HepG2 (cell line): ENCODE results near the gene FASTK. TPM values are rescaled to one million over a fixed set of nuclear protein-coding genes. Genes with fewer than 3 reads are reported as not detected.

Experiments
- ATF7 ChIP-seq, 2 experiments: fragments of 450-650 bp in 1 of 2; sonication (generic) in 1 of 2; formaldehyde crosslinking in 1 of 2; IDR thresholded peaks; 2 replicates each; pipeline versions ENCODE4 v1.4.0 to v1.6.1; 2016 to 2020; ENCODE audit warnings: antibody characterized with exemption in 1 of 2, mild to moderate bottlenecking in 1 of 2, missing genetic modification reagents in 1 of 2
- HNF4G ChIP-seq, 2 experiments: sonication (generic) in 1 of 2; formaldehyde crosslinking in 1 of 2; IDR thresholded peaks; 2 replicates each; pipeline versions ENCODE4 v1.4.0 to v1.6.1; 2011 to 2020; ENCODE audit warnings: borderline replicate concordance in 2 of 2, low read depth in 2 of 2, mild to moderate bottlenecking in 2 of 2, low read length in 1 of 2, missing genetic modification reagents in 1 of 2, moderate library complexity in 1 of 2
- JDP2 ChIP-seq: sonication (generic); formaldehyde crosslinking; IDR thresholded peaks from 2 replicates; pipeline ENCODE4 v1.8.1; 2022; ENCODE audit warnings: missing genetic modification reagents, borderline replicate concordance
- KAT8 ChIP-seq: IDR thresholded peaks from 2 replicates; pipeline ENCODE4 v1.6.1; 2016; ENCODE audit warnings: missing genetic modification reagents, missing compliant biosample characterization
- KLF9 ChIP-seq: IDR thresholded peaks from 2 replicates; pipeline ENCODE4 v1.6.1; 2016; ENCODE audit warnings: low read depth
- LCORL ChIP-seq, 2 experiments: fragments of 450-650 bp in 1 of 2; sonication (generic) in 1 of 2; formaldehyde crosslinking in 1 of 2; IDR thresholded peaks; 2 replicates each; pipeline versions ENCODE4 v1.5.0 to v1.6.1; 2017 to 2020; ENCODE audit warnings: antibody characterized with exemption in 1 of 2, missing genetic modification reagents in 1 of 2
- MATR3 ChIP-seq: sonication (generic); formaldehyde crosslinking; IDR thresholded peaks from 2 replicates; pipeline ENCODE4 v1.4.0; 2020; ENCODE audit warnings: missing genetic modification reagents
- SIN3B ChIP-seq: fragments of 150-350 bp; IDR thresholded peaks from 2 replicates; pipeline ENCODE4 v1.6.1; 2014; ENCODE audit warnings: low read length
- SP4 ChIP-seq: sonication (generic); formaldehyde crosslinking; IDR thresholded peaks from 2 replicates; pipeline ENCODE4 v1.8.1; 2023; ENCODE audit warnings: mild to moderate bottlenecking, missing genetic modification reagents
- STAT5B ChIP-seq: sonication (generic); formaldehyde crosslinking; IDR thresholded peaks from 2 replicates; pipeline ENCODE4 v1.4.0; 2020; ENCODE audit warnings: missing genetic modification reagents
- TAF15 ChIP-seq: fragments of 200-400 bp; formaldehyde crosslinking; IDR thresholded peaks from one replicate; pipeline ENCODE4 v1.6.1; 2018; ENCODE audit warnings: mild to moderate bottlenecking, low read depth, low read length; ENCODE audit not compliant: poor library complexity, severe bottlenecking
- ZFP41 ChIP-seq: sonication (generic); formaldehyde crosslinking; IDR thresholded peaks from 2 replicates; pipeline ENCODE4 v1.4.0; 2020; ENCODE audit warnings: mild to moderate bottlenecking, missing genetic modification reagents, borderline replicate concordance
- ZNF251 ChIP-seq: sonication (generic); formaldehyde crosslinking; IDR thresholded peaks from 2 replicates; pipeline ENCODE4 v1.9.0; 2021; ENCODE audit warnings: mild to moderate bottlenecking, missing genetic modification reagents
- ZNF337 ChIP-seq: sonication (generic); formaldehyde crosslinking; IDR thresholded peaks from 2 replicates; pipeline ENCODE4 v1.5.1; 2020; ENCODE audit warnings: missing genetic modification reagents, low read depth, mild to moderate bottlenecking, borderline replicate concordance
- ZNF567 ChIP-seq: sonication (generic); formaldehyde crosslinking; IDR thresholded peaks from 2 replicates; pipeline ENCODE4 v1.8.1; 2023; ENCODE audit warnings: mild to moderate bottlenecking, missing genetic modification reagents, borderline replicate concordance
- ZNF577 ChIP-seq: sonication (generic); formaldehyde crosslinking; IDR thresholded peaks from 2 replicates; pipeline ENCODE4 v1.4.0; 2020; ENCODE audit warnings: mild to moderate bottlenecking, low read depth, missing genetic modification reagents, borderline replicate concordance
- ZNF614 ChIP-seq: IDR thresholded peaks from 2 replicates; pipeline ENCODE4 v1.6.1; 2018; ENCODE audit warnings: missing biosample characterization, missing genetic modification reagents, inconsistent platforms, borderline replicate concordance
- ZNF660 ChIP-seq: sonication (generic); formaldehyde crosslinking; IDR thresholded peaks from 2 replicates; pipeline ENCODE4 v1.5.1; 2020; ENCODE audit warnings: mild to moderate bottlenecking, low read depth, missing genetic modification reagents, borderline replicate concordance
- ZNF879 ChIP-seq: sonication (generic); formaldehyde crosslinking; IDR thresholded peaks from 2 replicates; pipeline ENCODE4 v1.8.1; 2023; ENCODE audit warnings: missing genetic modification reagents
- ZSCAN12 ChIP-seq: sonication (generic); formaldehyde crosslinking; IDR thresholded peaks from 2 replicates; pipeline ENCODE4 v1.9.0; 2021; ENCODE audit warnings: mild to moderate bottlenecking, missing genetic modification reagents
- polyA plus RNA-seq, 8 experiments: library from polyadenylated mRNA; depleted of rRNA in 3 of 8; stranded (reverse) in 7 of 8; unstranded in 1 of 8; fragments of >200 nt; fragmentation: Illumina TruSeq in 4 of 8; extraction: Trizol in 4 of 8; gene quantifications; 2 replicates each; pipeline versions ENCODE4 v1.2.1 to v1.2.3, GENCODE V29; 2011 to 2016; ENCODE audit warnings: low read depth in 4 of 8, missing spikeins in 1 of 8, mixed read lengths in 1 of 8; ENCODE audit not compliant: insufficient read depth in 1 of 8
- total RNA-seq, 5 experiments: library from RNA; depleted of rRNA; stranded (reverse); fragments of >200 nt; fragmentation: Illumina TruSeq; extraction: Trizol; gene quantifications; 2 replicates each; pipeline ENCODE4 v1.2.3, GENCODE V29; 2016; ENCODE audit warnings: low read depth in 1 of 5
- TF ChIP-seq, protein P1 (sequence below): sonication (generic); formaldehyde crosslinking; IDR thresholded peaks from 2 replicates; pipeline ENCODE4 v1.5.0; 2020; ENCODE audit warnings: missing genetic modification reagents
- TF ChIP-seq, protein P2 (sequence below): sonication (generic); formaldehyde crosslinking; conservative IDR thresholded peaks from 2 replicates; pipeline ENCODE4 v1.8.0; 2022; ENCODE audit warnings: low read depth, missing genetic modification reagents
- TF ChIP-seq, protein P3 (sequence below): sonication (generic); formaldehyde crosslinking; IDR thresholded peaks from 2 replicates; pipeline ENCODE4 v1.8.1; 2023; ENCODE audit warnings: mild to moderate bottlenecking, missing genetic modification reagents

The FASTK gene
- total and polyA plus RNA-seq, 2 of the 13 experiments (the other 11 are each of a cell fraction or from before 2014, with no cell fraction given) = 52.9 to 55.7 TPM

DNA sequence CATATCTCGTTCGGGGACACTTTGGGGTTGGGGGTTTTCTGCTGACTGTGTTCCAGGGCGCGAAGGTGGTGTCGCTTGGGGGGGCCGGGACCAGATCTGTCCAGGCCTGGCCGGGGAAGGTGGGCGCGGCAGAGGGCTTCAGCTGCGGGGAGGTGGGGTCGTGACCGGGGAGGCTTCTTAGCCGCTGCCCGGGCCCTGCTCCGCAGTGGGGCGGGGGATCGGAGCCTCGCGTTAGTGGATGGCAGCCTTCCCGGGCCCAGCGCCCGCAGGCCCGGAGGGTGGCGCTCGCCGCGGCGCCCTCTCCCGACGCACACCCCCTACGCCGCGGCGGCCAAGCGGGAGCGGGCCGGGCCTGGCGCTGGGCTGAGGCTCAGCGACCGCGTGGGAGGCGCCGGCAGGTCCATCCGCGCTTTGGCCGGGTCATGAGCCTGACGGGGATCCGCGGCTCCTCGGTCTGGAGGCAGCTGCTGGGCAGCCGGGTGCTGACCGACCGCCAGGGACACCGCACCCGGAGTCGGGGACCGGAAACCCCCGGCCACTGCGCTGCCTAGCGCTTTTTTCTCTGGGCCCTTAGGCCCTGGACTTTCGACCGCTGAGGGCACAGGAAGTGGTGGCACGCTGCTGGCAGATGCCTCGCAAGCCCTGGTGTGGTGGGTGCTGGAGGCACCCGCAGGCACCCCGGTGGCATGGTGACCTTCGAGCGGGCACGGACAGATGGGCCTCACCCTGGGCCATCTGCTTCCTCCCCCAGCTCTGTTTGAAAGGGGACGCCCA lies 6.8 kb upstream of the FASTK start (continued):
- TF ChIP-seq, protein P1, sequence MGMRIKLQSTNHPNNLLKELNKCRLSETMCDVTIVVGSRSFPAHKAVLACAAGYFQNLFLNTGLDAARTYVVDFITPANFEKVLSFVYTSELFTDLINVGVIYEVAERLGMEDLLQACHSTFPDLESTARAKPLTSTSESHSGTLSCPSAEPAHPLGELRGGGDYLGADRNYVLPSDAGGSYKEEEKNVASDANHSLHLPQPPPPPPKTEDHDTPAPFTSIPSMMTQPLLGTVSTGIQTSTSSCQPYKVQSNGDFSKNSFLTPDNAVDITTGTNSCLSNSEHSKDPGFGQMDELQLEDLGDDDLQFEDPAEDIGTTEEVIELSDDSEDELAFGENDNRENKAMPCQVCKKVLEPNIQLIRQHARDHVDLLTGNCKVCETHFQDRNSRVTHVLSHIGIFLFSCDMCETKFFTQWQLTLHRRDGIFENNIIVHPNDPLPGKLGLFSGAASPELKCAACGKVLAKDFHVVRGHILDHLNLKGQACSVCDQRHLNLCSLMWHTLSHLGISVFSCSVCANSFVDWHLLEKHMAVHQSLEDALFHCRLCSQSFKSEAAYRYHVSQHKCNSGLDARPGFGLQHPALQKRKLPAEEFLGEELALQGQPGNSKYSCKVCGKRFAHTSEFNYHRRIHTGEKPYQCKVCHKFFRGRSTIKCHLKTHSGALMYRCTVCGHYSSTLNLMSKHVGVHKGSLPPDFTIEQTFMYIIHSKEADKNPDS = no peak
- TF ChIP-seq ZNF660 (CRISPR knock-in tag) = no peak
- no peak for TF ChIP-seq ZNF879 (CRISPR knock-in tag)
- no peak for TF ChIP-seq ZSCAN12
- TF ChIP-seq, protein P2, sequence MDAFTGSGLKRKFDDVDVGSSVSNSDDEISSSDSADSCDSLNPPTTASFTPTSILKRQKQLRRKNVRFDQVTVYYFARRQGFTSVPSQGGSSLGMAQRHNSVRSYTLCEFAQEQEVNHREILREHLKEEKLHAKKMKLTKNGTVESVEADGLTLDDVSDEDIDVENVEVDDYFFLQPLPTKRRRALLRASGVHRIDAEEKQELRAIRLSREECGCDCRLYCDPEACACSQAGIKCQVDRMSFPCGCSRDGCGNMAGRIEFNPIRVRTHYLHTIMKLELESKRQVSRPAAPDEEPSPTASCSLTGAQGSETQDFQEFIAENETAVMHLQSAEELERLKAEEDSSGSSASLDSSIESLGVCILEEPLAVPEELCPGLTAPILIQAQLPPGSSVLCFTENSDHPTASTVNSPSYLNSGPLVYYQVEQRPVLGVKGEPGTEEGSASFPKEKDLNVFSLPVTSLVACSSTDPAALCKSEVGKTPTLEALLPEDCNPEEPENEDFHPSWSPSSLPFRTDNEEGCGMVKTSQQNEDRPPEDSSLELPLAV (CRISPR knock-in tag) = no peak
- no peak for TF ChIP-seq MATR3 (CRISPR knock-in tag)
- no peak for TF ChIP-seq ZNF614
- no peak for TF ChIP-seq LCORL (IDR thresholded peaks at IDR 0.05)
- TF ChIP-seq LCORL (CRISPR knock-in tag; IDR thresholded peaks at IDR 0.05) = no peak
- TF ChIP-seq KAT8 = no peak
- no peak for TF ChIP-seq ZFP41 (CRISPR knock-in tag)
- no peak; the same call in 1 of the 2 replicates for TF ChIP-seq JDP2 (CRISPR knock-in tag)
- TF ChIP-seq ATF7 (IDR thresholded peaks at IDR 0.05) = no peak
- TF ChIP-seq ATF7 (CRISPR knock-in tag; IDR thresholded peaks at IDR 0.05) = no peak
- peak; percentile 42 for TF ChIP-seq HNF4G (IDR thresholded peaks at IDR 0.05; ENCODE audit: borderline replicate concordance, low read depth, low read length)
- TF ChIP-seq HNF4G (CRISPR knock-in tag; IDR thresholded peaks at IDR 0.05; ENCODE audit: borderline replicate concordance, low read depth) = no peak; the same call in 1 of the 2 replicates
- no peak for TF ChIP-seq SP4 (CRISPR knock-in tag)
- TF ChIP-seq TAF15 = no peak
- TF ChIP-seq SIN3B = no peak
- TF ChIP-seq, protein P3, sequence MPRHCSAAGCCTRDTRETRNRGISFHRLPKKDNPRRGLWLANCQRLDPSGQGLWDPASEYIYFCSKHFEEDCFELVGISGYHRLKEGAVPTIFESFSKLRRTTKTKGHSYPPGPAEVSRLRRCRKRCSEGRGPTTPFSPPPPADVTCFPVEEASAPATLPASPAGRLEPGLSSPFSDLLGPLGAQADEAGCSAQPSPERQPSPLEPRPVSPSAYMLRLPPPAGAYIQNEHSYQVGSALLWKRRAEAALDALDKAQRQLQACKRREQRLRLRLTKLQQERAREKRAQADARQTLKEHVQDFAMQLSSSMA = no peak; the same call in 1 of the 2 replicates
- 0 out of 2 replicates have a peak, but pooled peaks have one; percentile 63 for TF ChIP-seq ZNF251 (CRISPR knock-in tag)
- peak; percentile 71; the same call in 1 of the 2 replicates for TF ChIP-seq ZNF577
- TF ChIP-seq STAT5B (CRISPR knock-in tag) = no peak
- TF ChIP-seq KLF9 = no peak
- TF ChIP-seq ZNF337 (CRISPR knock-in tag) = no peak
- TF ChIP-seq ZNF567 = no peak
